Activated T-helper 1 cell treated with Interleukin-2 at 50 U/mL for 16 hours (primary cell): ENCODE data around the gene TAF9B.
"Not testable (repeated sequence)": the region's sequence is repeated elsewhere in the genome, so short reads cannot be mapped to it uniquely, and the experiment has no call there.

ENCODE experiments used
- DNase-seq: peaks from one replicate; pipeline ENCODE4 v3.0.0-alpha.2; 2020; ENCODE audit warnings: low read depth

TAF9B gene

GRCh38 chrX:78139160-78140123 lies at the start of gene TAF9B:
TSS of gene TAF9B (minus strand) at chrX:78139650. CDS start at chrX:78139611, 39 bp downstream.
- peak; percentile 72 for DNase-seq

GRCh38 chrX:78182881-78183280 lies 43.4 kb upstream of the TAF9B start:
- DNase-seq: no peak

GRCh38 chrX:78181307-78181706 lies 41.9 kb upstream of the TAF9B start:
- no peak for DNase-seq

GRCh38 chrX:78168065-78168464 lies 28.6 kb upstream of the TAF9B start:
- DNase-seq: no peak

GRCh38 chrX:78165425-78165824 lies 26.0 kb upstream of the TAF9B start:
- DNase-seq: no peak

GRCh38 chrX:78163175-78163574 lies 23.7 kb upstream of the TAF9B start:
- DNase-seq: not testable (repeated sequence)

- not testable (repeated sequence) for DNase-seq
Observed at GRCh38 chrX:78160711-78161110, 21.3 kb upstream of the TAF9B start.

GRCh38 chrX:78157846-78158245 lies 18.4 kb upstream of the TAF9B start:
- DNase-seq: not testable (repeated sequence)

GRCh38 chrX:78157373-78157772 lies 17.9 kb upstream of the TAF9B start:
- not testable (repeated sequence) for DNase-seq

GRCh38 chrX:78147002-78147540 lies 7.6 kb upstream of the TAF9B start:
- not testable (repeated sequence) for DNase-seq

GRCh38 chrX:78140206-78140605 lies 756 bp upstream of the TAF9B start:
- no peak for DNase-seq

GRCh38 chrX:78133238-78133960 lies 6.1 kb downstream of the TAF9B start:
- DNase-seq: no peak

- no peak for DNase-seq
Observed at GRCh38 chrX:78131117-78131516, 8.3 kb downstream of the TAF9B start.

- DNase-seq: no peak
Observed at GRCh38 chrX:78130396-78130795, 9.1 kb downstream of the TAF9B start.

GRCh38 chrX:78129714-78130113 lies 9.7 kb downstream of the TAF9B start:
- DNase-seq: no peak

GRCh38 chrX:78125781-78126180 lies 13.7 kb downstream of the TAF9B start:
- DNase-seq: not testable (repeated sequence)

GRCh38 chrX:78125148-78125547 lies 14.3 kb downstream of the TAF9B start:
- DNase-seq: no peak

GRCh38 chrX:78124307-78124706 lies 15.1 kb downstream of the TAF9B start:
- DNase-seq: no peak

GRCh38 chrX:78123190-78123589 lies 16.3 kb downstream of the TAF9B start:
- DNase-seq: no peak

- DNase-seq: no peak
Observed at GRCh38 chrX:78119521-78120227, 19.8 kb downstream of the TAF9B start.

- no peak for DNase-seq
Observed at GRCh38 chrX:78118628-78119027, 20.8 kb downstream of the TAF9B start.

GRCh38 chrX:78116766-78117165 lies 22.7 kb downstream of the TAF9B start:
- no peak for DNase-seq
